SIG-M5 treated with dmso at 0.1 percent for 504 hours (cell line): Measurements from ENCODE around the gene IRF1.
A peak's percentile ranks its signal among the peaks of the same experiment; 100 is the strongest.

Source experiments
- DNase-seq: peaks from one replicate; lab custom pipeline; 2025; ENCODE audit not compliant: unreplicated experiment; lab: John Stamatoyannopoulos, UW

The IRF1 gene

GRCh38 chr5:132475987-132476875, 14.3 kb downstream of the IRF1 start:
- DNase-seq: no peak

DNA sequence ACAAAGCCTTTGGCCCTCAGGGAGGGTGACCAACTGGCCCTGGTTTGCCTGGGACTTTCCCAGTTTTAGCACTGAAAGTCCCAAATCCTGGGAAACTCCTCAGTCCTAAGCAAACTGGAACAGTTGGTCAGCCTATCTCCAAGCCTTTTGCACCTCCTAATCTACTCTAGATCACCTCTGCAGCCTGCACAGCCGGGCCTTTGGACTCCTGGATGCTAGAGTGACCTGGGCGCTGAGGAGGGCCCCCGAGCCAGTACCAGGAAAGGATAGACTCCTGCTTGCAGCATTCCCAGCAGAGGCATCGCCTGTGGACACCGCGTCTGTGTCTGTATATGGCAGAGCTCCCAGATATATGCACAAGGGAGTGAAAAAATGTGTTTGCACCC, 15.1 kb downstream of the IRF1 start:
- DNase-seq: no peak

DNA sequence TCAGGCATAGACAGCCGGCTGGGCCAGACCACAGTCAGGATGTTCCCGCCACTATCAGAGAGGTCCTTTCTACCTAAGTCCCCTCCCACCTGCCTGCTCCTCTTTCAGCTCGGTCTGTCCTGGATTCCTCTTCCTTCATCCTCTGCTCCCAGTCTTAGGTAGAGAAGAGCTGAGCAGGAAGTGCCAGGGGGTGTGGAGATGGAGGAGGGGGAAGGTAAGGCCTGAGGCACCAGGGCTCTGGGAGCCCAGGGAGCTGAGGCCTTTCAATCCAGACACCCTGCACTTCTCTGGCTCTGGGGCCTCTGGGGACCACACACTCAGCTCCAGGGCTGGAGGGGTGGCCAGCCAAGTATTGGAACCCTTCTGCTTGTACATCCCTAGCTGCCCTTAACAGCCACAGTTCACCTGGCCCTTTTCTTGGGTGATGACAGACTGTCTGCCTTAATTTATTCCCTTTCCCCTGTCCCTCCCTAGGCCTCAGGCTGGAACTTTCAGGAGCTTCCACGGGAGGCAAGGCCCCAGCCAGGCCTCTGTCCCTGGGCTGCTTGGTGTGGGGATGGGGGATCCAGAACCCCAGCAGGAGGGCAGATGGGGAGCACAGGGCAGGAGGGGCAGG, 15.6 kb downstream of the IRF1 start:
- DNase-seq: no peak

DNA sequence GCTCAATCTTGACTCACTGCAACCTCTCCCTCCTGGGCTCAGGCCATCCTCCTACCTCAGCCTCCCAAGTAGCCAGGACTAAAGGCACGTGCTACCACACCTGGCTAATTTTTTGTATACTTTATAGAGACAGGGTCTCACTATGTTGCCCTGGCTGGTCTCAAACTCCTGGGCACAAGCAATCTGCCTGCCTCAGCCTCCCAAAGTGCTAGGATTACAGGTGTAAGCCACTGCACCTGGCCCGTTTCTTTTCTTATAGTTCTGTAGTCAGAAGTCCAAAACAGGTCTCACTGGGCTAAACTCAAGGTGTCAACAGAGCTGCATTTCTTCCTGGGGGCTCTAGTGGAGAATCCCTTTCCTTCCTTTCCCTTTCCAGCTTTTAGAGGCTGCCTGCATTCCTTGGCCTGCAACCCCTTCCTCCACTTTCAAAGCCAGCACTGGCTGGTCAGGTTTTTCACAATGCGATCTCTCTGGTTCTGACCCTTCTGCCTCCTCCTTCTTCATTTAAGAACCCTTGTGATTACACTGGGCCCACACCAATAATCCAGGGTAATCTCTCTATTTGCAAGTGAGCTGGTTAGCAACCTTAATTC, 16.3 kb downstream of the IRF1 start:
- DNase-seq: no peak

DNA sequence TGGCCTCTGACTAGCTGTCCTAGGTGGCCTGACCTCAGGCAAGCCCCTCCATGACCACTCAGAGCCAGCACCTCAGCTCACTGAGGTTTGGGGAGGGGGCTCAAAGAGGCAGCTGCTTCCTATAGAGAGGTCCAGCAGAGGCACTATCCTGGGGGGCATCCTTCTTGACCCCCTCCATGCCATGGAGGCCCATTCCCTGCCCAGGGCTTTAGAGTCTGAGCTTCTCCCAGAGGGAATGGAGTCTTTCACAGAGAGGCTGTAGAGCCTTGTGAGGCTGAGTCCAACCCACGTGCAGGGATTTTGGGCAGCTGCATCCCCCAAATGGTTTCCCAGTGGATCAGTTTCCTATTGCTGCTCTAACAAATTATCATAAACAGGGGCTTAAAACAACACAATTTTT, 16.9 kb downstream of the IRF1 start:
- DNase-seq: no peak

DNA sequence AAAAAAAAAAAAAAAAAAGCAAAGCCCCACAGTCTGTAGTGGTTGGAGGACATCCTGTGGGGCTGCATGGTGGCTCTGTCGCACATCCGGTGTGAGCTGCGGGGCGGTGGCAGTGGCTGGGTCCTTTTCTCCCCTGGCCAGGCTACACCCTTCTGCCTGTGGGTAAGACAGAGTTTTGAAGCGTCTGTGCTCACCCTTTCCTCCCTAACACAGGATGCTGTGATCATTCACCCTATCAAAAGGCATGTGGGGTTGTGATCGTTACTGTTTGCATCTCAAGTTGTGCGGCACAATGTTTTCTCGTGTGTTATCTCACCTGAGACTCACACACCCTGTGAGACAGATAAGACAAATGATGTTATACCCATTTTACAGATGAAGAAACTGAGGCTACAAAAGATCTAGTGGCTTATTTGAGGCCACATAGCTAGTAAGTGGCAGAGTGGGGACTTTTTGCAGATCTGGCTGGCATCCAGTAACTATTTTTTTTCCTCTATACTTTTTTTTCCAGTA, 17.5 kb downstream of the IRF1 start:
- no peak for DNase-seq

DNA sequence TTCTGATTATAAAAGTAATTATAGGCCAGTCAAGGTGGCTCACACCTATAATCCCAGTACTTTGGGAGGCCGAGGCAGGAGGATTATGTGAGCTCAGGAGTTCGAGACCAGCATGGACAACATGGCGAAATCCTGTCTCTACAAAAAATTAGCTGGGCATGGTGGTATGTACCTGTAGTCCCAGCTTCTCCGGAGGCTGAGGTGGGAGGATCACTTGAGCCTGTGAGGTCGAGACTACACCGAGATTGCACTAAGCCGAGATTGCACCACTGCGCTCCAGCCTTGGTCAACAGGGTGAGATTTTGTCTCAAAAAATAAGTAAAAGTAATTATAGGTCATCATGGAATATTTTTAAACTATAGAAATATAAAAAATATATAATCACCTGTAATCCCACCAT, 18.1 kb downstream of the IRF1 start:
- DNase-seq: no peak

DNA sequence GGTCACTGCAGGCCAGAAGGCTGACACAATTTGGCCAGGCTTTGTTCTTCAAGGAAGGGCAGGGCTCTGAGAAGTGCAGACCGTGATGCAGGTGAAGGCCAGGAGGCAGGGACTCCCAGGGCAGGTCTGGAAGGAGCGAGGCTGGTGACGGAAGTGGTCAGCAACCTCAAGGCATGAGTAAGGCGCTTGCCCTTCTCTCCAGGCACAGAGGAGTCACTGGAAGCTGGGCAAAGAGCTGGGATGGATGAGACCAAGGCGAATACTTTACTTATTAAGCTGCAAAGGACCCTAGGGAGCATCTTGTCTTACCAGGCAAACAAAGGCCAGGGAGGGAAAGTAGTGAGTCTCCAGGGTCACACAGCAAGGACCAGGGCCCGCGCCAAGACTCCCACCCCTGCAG, 18.6 kb downstream of the IRF1 start:
- no peak for DNase-seq

GRCh38 chr5:132471151-132471907, 19.2 kb downstream of the IRF1 start:
- DNase-seq: no peak

DNA sequence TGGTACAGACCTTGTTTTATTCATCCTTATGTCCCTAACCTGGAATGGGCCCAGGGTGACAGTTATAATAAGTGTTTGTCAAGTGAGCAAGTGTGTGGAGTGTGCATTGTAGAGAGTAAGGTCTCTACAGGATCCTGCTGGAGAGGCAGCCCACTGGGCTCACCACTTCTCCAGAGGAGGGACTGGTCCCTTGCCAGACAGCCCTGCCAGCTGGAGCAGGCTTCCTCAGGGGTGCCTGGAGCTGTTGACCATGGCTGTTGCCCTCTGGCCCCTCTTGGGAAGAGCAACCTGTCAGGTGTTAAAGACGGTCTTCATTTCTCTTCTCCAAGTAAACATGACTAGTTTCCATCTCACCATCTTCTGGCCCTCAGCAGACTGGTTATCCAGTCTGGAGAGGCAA, 20.0 kb downstream of the IRF1 start:
- DNase-seq: no peak

- no peak for DNase-seq
Measured at GRCh38 chr5:132470010-132470392, 20.6 kb downstream of the IRF1 start.

GRCh38 chr5:132469380-132470009, 21.1 kb downstream of the IRF1 start:
- DNase-seq: no peak

DNA sequence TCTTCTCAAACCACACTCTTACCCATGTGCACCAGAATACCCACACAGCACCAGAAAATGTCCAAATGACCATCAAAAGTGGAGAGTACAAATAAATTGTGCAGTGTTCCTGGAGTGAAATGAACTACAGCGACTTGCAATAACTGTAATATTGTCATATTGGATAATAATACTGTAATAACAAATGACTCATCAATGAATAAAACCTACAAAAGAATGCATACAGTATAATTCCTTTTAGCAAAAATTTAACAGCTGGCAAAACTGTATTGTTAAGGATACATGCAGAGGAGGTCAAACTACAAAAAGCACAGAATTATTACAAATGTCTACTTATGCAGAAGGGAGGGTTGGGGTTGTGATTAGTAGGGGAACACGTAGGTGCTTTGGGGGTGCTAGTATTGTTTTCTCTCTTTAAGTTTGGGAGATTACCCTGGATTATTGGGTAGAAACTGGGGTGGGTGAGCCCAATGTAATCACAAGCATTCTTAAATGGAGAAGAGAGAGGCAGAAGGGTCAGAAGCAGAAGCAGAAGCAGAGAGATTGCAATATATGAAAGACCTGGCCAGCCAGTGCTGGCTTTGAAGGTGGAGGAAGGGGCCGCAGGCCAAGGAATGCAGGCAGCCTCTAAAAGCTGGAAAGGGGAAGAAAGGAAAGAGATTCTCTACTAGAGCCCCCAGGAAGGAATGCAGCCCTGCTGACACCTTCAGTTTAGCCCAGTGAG, 21.8 kb downstream of the IRF1 start:
- DNase-seq: peak; percentile 26

GRCh38 chr5:132467287-132467984, 23.1 kb downstream of the IRF1 start:
- DNase-seq: peak; percentile 59

DNA sequence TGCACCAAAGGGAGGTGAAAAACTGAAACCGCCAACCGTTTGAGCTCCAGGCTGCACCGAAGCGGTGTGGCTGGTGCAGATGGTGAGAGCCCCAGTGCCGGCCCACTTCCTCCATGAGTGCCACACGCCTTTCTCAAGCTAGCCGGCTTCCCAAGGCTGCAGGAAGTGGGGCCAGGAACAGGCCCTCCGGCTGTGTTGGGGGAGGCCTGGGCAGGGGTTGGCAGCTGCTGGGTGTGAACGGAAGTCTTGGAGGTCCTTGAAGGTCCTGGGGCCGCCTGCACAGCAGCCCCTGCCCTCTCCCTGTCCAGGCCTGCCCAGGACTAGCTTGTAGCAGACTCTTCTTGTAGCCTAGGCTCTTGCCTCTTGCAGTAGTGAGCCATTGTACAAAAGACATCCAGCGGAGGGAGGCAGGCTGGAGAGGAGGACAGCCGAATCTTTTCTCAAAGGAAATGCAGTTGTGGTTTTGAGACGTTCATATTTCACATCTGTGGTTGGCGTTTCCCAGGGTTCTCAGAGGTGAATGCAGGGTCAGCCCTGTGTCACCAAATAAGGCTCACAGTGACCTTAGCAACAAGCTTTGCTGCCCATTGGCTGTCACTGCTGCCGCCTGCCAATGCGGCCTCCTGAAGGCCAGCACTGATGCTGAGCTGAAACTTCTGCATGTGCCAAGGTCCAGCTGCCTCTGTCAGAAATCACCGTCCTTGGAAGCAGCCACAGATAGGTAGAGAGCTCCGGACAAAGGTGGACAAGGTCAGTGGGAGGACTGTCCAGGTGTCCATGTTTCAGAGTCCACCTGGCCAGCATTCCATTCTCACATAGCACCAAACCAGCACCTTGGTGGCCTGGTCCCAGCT, 23.9 kb downstream of the IRF1 start:
- peak; percentile 98 for DNase-seq

- no peak for DNase-seq
Measured at GRCh38 chr5:132465059-132465707, 25.4 kb downstream of the IRF1 start.

GRCh38 chr5:132464156-132464939, 26.2 kb downstream of the IRF1 start:
- no peak for DNase-seq

- DNase-seq: no peak
Measured at GRCh38 chr5:132463811-132464155, 26.8 kb downstream of the IRF1 start.
